Neural cell (in vitro differentiated cells): ENCODE data around the gene SLCO3A1. TPM values are rescaled to one million over a fixed set of nuclear protein-coding genes. Genes with fewer than 3 reads are reported as not detected.
"Not testable (repeated sequence)": the region's sequence is repeated elsewhere in the genome, so short reads cannot be mapped to it uniquely, and the experiment has no call there.

Source experiments
- H2AFZ ChIP-seq: fragments of 200-600, 300-800 bp; sonication (generic), shearing (Covaris generic); 2 replicates; pipeline ENCODE4 v1.6.0; 2014; ENCODE audit warnings: low read depth, mild to moderate bottlenecking, antibody characterized with exemption, low read length, moderate library complexity
- H3F3A ChIP-seq: fragments of 200-600 bp; shearing (Covaris generic); 2 replicates; pipeline ENCODE4 v1.6.1; 2016; ENCODE audit warnings: mild to moderate bottlenecking, moderate library complexity, mixed read lengths, antibody characterized with exemption, low read length; ENCODE audit not compliant: insufficient read depth, poor library complexity, severe bottlenecking
- H3K27ac ChIP-seq: fragments of 200-600, 300-800 bp; sonication (generic), shearing (Covaris generic); 2 replicates; pipeline ENCODE4 v1.5.1; 2014; ENCODE audit warnings: mild to moderate bottlenecking, low read length, moderate library complexity
- H3K27me3 ChIP-seq: fragments of 300-800, 200-600 bp; sonication (generic), shearing (Covaris generic); 2 replicates; pipeline ENCODE4 v1.6.0; 2014; ENCODE audit warnings: mild to moderate bottlenecking, low read depth, low read length, moderate library complexity; ENCODE audit not compliant: insufficient read depth
- H3K36me3 ChIP-seq: fragments of 300-800, 200-600 bp; sonication (generic), shearing (Covaris generic); 2 replicates; pipeline ENCODE4 v1.5.1; 2014; ENCODE audit warnings: mild to moderate bottlenecking, antibody characterized with exemption, low read length, moderate library complexity; ENCODE audit not compliant: insufficient read depth
- H3K4me2 ChIP-seq: fragments of 300-800, 200-600 bp; sonication (generic), shearing (Covaris generic); 2 replicates; pipeline ENCODE4 v1.6.0; 2014; ENCODE audit warnings: mild to moderate bottlenecking, low read length
- H3K4me3 ChIP-seq: fragments of 300-800, 200-600 bp; sonication (generic), shearing (Covaris generic); 2 replicates; pipeline ENCODE4 v1.5.1; 2014; ENCODE audit warnings: mild to moderate bottlenecking, low read length, moderate library complexity
- H3K79me2 ChIP-seq: fragments of 200-600 bp; shearing (Covaris generic); replicated peaks from 2 replicates; pipeline ENCODE4 v1.6.0; 2014; ENCODE audit warnings: mild to moderate bottlenecking, low read length, moderate library complexity; ENCODE audit not compliant: insufficient read depth
- H3K9ac ChIP-seq: fragments of 300-800, 200-600 bp; sonication (generic), shearing (Covaris generic); 2 replicates; pipeline ENCODE4 v1.6.1; 2016; ENCODE audit warnings: mild to moderate bottlenecking, low read length, mixed read lengths
- H3K9me2 ChIP-seq: fragments of 200-600 bp; shearing (Covaris generic); 2 replicates; pipeline ENCODE4 v1.6.1; 2016; ENCODE audit warnings: mild to moderate bottlenecking, low read length, mixed read lengths; ENCODE audit not compliant: insufficient read depth
- H3K9me3 ChIP-seq: fragments of 200-600, 300-800 bp; sonication (generic), shearing (Covaris generic); 2 replicates; pipeline ENCODE4 v1.6.1; 2016; ENCODE audit warnings: mild to moderate bottlenecking, mixed run types, low read length, moderate library complexity, mixed read lengths
- H4K20me1 ChIP-seq: fragments of 200-600 bp; shearing (Covaris generic); 2 replicates; pipeline ENCODE4 v1.6.1; 2016; ENCODE audit warnings: mild to moderate bottlenecking, mixed run types; ENCODE audit not compliant: insufficient read depth
- EP300 ChIP-seq: fragments of 450-650 bp; conservative IDR thresholded peaks from 2 replicates; pipeline ENCODE4 v1.6.1; 2014; ENCODE audit warnings: antibody characterized with exemption, mild to moderate bottlenecking, moderate library complexity; ENCODE audit not compliant: poor library complexity, severe bottlenecking
- MXI1 ChIP-seq: fragments of 450-650 bp; conservative IDR thresholded peaks from 2 replicates; pipeline ENCODE4 v1.6.1; 2014; ENCODE audit warnings: antibody characterized with exemption, mild to moderate bottlenecking; ENCODE audit not compliant: poor library complexity, severe bottlenecking
- POLR2AphosphoS5 ChIP-seq: IDR thresholded peaks from 2 replicates; pipeline ENCODE4 v1.6.1; 2012
- RAD21 ChIP-seq: fragments of 450-650 bp; conservative IDR thresholded peaks from 2 replicates; pipeline ENCODE4 v1.6.1; 2014; ENCODE audit warnings: antibody characterized with exemption, mild to moderate bottlenecking, moderate library complexity
- SMC3 ChIP-seq: fragments of 450-650 bp; conservative IDR thresholded peaks from 2 replicates; pipeline ENCODE4 v1.6.1; 2014; ENCODE audit warnings: antibody characterized with exemption, mild to moderate bottlenecking, moderate library complexity; ENCODE audit not compliant: poor library complexity
- polyA plus RNA-seq: library from polyadenylated mRNA; depleted of rRNA; stranded (reverse); fragments of >200 nt; gene quantifications from 2 replicates; pipeline ENCODE4 v1.2.3, GENCODE V29; 2014
- TF ChIP-seq, protein P1 (sequence below): IDR thresholded peaks from 2 replicates; pipeline ENCODE4 v1.6.1; 2012; ENCODE audit warnings: borderline replicate concordance
- TF ChIP-seq, protein P2 (sequence below): fragments of 450-650 bp; IDR thresholded peaks from 2 replicates; pipeline ENCODE4 v1.5.1; 2014; ENCODE audit warnings: antibody characterized with exemption, mild to moderate bottlenecking, moderate library complexity; ENCODE audit not compliant: poor library complexity, severe bottlenecking

SLCO3A1 gene
- polyA plus RNA-seq, 1 donor from 2014 or later: 14.2 TPM

DNA sequence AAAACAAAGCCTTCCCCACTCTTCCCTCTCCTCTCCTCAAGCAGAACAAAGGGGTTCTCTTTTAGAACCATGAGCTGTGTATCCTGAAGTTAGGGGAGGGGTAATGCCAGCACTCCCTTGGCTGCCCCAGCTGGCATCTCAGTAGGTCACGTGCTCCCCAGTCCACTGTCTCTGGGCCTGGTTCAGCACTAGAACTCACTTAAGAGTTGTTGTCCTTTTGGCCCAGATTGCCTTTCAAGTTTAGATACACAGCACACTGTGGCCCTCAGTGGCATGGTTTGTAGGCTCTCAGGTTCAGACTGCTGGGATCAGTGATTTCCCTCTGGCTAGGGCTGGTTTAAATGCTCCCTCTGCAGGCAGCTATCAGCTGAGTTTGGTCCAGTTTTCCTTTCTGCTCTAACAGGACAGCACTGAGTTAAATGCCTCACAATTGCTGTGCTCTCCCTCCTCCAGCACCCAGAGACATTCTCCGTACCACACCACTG lies 351.8 kb downstream of the SLCO3A1 start:
- no peaks in the 10 kb centered on the region for H3K9me2 ChIP-seq
- no peaks in the 10 kb centered on the region for H3K79me2 ChIP-seq
- no peak overlapping the region for H2AFZ ChIP-seq
- no peaks in the 10 kb centered on the region for H3K36me3 ChIP-seq
- no peak overlapping the region for H3K27ac ChIP-seq
- H3K4me3 ChIP-seq: no peak overlapping the region
- no peaks in the 10 kb centered on the region for H3K9me3 ChIP-seq
- no peak overlapping the region for H3K4me2 ChIP-seq
- TF ChIP-seq MXI1 (no peak), RAD21 (no peak), POLR2AphosphoS5 (no peak), EP300 (no peak), SMC3 (no peak)
- TF ChIP-seq, protein P1, sequence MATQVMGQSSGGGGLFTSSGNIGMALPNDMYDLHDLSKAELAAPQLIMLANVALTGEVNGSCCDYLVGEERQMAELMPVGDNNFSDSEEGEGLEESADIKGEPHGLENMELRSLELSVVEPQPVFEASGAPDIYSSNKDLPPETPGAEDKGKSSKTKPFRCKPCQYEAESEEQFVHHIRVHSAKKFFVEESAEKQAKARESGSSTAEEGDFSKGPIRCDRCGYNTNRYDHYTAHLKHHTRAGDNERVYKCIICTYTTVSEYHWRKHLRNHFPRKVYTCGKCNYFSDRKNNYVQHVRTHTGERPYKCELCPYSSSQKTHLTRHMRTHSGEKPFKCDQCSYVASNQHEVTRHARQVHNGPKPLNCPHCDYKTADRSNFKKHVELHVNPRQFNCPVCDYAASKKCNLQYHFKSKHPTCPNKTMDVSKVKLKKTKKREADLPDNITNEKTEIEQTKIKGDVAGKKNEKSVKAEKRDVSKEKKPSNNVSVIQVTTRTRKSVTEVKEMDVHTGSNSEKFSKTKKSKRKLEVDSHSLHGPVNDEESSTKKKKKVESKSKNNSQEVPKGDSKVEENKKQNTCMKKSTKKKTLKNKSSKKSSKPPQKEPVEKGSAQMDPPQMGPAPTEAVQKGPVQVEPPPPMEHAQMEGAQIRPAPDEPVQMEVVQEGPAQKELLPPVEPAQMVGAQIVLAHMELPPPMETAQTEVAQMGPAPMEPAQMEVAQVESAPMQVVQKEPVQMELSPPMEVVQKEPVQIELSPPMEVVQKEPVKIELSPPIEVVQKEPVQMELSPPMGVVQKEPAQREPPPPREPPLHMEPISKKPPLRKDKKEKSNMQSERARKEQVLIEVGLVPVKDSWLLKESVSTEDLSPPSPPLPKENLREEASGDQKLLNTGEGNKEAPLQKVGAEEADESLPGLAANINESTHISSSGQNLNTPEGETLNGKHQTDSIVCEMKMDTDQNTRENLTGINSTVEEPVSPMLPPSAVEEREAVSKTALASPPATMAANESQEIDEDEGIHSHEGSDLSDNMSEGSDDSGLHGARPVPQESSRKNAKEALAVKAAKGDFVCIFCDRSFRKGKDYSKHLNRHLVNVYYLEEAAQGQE: no peak
- TF ChIP-seq, protein P2, sequence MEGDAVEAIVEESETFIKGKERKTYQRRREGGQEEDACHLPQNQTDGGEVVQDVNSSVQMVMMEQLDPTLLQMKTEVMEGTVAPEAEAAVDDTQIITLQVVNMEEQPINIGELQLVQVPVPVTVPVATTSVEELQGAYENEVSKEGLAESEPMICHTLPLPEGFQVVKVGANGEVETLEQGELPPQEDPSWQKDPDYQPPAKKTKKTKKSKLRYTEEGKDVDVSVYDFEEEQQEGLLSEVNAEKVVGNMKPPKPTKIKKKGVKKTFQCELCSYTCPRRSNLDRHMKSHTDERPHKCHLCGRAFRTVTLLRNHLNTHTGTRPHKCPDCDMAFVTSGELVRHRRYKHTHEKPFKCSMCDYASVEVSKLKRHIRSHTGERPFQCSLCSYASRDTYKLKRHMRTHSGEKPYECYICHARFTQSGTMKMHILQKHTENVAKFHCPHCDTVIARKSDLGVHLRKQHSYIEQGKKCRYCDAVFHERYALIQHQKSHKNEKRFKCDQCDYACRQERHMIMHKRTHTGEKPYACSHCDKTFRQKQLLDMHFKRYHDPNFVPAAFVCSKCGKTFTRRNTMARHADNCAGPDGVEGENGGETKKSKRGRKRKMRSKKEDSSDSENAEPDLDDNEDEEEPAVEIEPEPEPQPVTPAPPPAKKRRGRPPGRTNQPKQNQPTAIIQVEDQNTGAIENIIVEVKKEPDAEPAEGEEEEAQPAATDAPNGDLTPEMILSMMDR: no peak
- no peaks in the 10 kb centered on the region for H4K20me1 ChIP-seq
- no peak overlapping the region for H3K9ac ChIP-seq
- H3K27me3 ChIP-seq: no peaks in the 10 kb centered on the region
- no peaks in the 10 kb centered on the region for H3F3A ChIP-seq

DNA sequence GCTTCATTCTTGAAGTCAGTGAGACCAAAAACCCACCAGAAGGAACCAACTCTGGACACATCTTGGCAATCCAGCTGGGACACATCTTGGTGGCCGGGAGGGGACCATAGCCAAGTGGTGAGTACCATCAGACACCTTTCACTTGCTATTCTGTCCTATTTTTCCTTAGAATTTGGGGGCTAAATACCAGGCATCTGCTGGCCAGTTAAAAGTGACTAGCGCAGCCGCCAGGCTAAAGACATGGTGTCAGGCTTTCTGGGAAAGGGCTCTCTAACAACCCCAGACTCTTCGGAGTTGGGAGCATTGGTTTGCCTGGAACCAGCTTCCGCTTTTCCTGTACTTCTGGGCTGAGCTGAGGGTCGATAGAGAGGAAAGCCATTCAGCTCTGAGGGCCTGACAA lies 354.1 kb downstream of the SLCO3A1 start:
- H3K79me2 ChIP-seq, H2AFZ ChIP-seq, H3K27me3 ChIP-seq, H3K27ac ChIP-seq, H3K4me2 ChIP-seq, H3F3A ChIP-seq, H3K9me3 ChIP-seq, H3K9ac ChIP-seq, H3K36me3 ChIP-seq, H3K4me3 ChIP-seq, H3K9me2 ChIP-seq, H4K20me1 ChIP-seq: not testable (repeated sequence)
